GM12801 (cell line): Measurements from ENCODE around the gene FUT3.

Experiments
- CTCF ChIP-seq: IDR thresholded peaks from one replicate; pipeline ENCODE4 v1.5.1; 2011; ENCODE audit warnings: control low read depth; ENCODE audit not compliant: insufficient read length; ENCODE audit errors: extremely low read depth

FUT3 gene

GRCh38 chr19:5839065-5840017 is 11.9 kb downstream of the FUT3 start, which contains the start of gene FUT6:
FUT6 (minus strand) TSS chr19:5839702; CDS start chr19:5832567, 7,135 bp downstream.
- no peak for TF ChIP-seq CTCF

GRCh38 chr19:5838353-5839064 is 12.7 kb downstream of the FUT3 start:
- TF ChIP-seq CTCF: no peak

DNA sequence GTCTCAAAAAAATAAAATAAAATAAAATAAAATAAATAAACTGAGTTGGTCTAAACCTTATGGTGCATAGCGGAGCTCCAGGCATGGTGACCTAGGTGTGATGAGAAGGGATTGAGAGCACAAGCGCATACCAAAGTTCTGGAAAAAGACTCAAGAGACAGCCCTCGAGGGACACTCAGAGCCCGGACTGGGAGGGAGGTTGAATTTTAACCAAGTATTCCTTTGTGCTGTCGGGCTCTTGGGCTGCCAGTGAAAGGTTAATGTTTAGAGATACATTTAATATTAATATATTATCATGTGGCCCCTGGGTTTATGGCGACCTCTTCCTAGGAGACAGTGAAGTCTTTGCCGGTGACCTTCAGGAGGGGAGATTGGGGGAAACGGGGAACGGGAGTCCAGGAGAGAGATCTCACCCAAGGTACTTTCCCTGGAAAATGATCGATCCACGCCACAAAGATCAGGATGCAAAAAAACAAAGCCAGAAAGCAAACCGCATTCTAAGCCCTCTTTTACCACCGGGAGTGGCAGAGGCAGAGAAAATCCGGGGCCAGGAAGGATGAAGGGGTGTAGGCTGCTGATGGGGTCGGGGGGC is 13.4 kb downstream of the FUT3 start:
- no peak for TF ChIP-seq CTCF

DNA sequence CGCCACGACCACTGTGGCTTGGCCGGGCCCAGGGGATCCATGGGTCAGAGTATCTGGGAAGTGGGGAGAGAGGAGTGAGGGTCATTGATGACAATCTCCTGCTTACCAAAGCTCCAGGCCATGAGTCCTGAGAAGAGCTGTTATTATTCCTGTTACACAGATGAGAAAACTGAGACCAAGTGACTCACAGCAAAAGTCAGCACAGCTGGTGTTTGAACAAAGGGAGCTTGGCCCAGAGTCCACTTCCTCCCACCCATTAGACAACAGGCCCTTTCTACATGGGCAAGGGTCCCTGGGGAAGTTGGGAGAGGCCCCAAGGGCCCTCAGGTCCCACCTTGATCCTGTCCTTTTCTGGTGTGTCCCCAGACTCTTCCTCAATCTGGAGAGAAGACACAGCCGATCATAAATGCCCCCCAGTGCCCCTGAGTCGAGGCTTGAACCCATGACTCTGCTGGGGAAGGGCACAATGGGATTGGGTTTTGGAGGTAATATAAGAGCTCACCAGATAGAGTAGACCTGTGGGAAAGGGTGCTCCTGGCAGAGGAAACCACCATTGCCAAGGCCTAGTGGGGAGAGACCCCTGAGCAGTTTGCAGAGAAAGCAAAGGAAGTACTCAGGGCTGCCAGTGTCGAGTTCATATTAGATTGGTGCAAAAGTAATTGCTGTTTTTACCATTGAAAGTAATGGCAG is 18.6 kb downstream of the FUT3 start:
- no peak for TF ChIP-seq CTCF

DNA sequence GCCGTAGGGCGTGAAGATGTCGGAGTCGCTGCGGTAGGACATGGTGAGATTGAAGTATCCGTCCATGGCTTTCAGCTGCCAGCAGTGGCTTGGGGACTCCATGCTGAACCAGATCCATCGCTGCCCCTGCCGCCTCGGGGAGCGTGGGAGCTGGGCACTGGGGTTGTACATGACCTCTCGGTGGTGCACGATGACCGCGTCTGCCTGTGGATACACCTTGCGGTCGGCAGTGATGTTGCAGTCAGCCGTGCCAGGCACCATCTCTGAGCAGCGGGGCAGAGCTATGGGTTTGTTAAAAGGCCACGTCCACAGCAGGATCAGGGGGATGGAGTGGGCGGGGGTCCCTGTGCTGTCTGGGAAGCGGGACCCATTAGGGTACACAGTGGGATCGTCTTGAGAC is 19.2 kb downstream of the FUT3 start:
- no peak for TF ChIP-seq CTCF

GRCh38 chr19:5831159-5831558 is 20.1 kb downstream of the FUT3 start:
- TF ChIP-seq CTCF: no peak
